ENCODE results near the gene AFF2. TPM values are rescaled to one million over a fixed set of nuclear protein-coding genes. Genes with fewer than 3 reads are reported as not detected.

Gene AFF2
- total RNA-seq, 1 experiment from 2014 or later: 0.05 TPM

GRCh38 chrX:148938348-148938747, 437.9 kb downstream of the AFF2 start:
- no peaks in the 10 kb centered on the region for H3K36me3 ChIP-seq (ENCODE audit: control insufficient read depth in 1 of 2, insufficient read depth in 2 of 2, low read length in 2 of 2)
- H4K20me1 ChIP-seq (ENCODE audit: insufficient read depth): no peaks in the 10 kb centered on the region
- no TSS peak for BruUV-seq (replicated peaks)
- H3K9ac ChIP-seq (ENCODE audit: low read length): no peak overlapping the region
- no peak overlapping the region for H3K4me3 ChIP-seq (replicated peaks in 1 of 2; ENCODE audit: low read depth in 1 of 2, low read length in 2 of 2)
- no peaks in the 10 kb centered on the region for H3K79me2 ChIP-seq (ENCODE audit: insufficient read depth, low read length)
- no peak overlapping the region for H3K4me2 ChIP-seq (ENCODE audit: low read length)
- ATAC-seq (no peak), DNase-seq (ENCODE audit: low read depth, low spot score) (no peak)
- intact Hi-C loops (cut with micrococcal nuclease): no loop called here
- no peaks in the 10 kb centered on the region for H3K9me3 ChIP-seq (ENCODE audit: control insufficient read depth in 1 of 2, insufficient read depth in 1 of 2, low read depth in 1 of 2, low read length in 2 of 2)
- no peaks in the 10 kb centered on the region for H3K27me3 ChIP-seq (ENCODE audit: insufficient read depth, low read length)
- H3K4me1 ChIP-seq (ENCODE audit: control insufficient read depth in 1 of 2, insufficient read depth in 2 of 2, low read length in 2 of 2): no peaks in the 10 kb centered on the region
- ChIA-PET RAD21 (ENCODE audit: low non-redundant PET in 1 of 2, low total read pairs in 2 of 2, uncharacterized antibody in 2 of 2, unreplicated experiment in 2 of 2) (no interaction called here), CTCF (no interaction called here), POLR2A (no interaction called here)
- H2AFZ ChIP-seq (ENCODE audit: low read depth, low read length, poor library complexity, severe bottlenecking): no peak overlapping the region
- TF ChIP-seq EZH2 (IDR thresholded peaks at IDR 0.05) (no peak), SRF (IDR thresholded peaks at IDR 0.05; ENCODE audit: low read depth) (no peak), FOSL1 (IDR thresholded peaks at IDR 0.05; ENCODE audit: low read depth) (no peak), TCF7L2 (IDR thresholded peaks at IDR 0.05; ENCODE audit: borderline replicate concordance, extremely low read depth, insufficient read depth, insufficient read length) (no peak), CTCF (IDR thresholded peaks at IDR 0.05 in 2 of 3, conservative IDR thresholded peaks at IDR 0.05 in 1 of 3; ENCODE audit: borderline replicate concordance in 1 of 3, insufficient read depth in 1 of 3, low read depth in 2 of 3, low read length in 2 of 3) (no peak), ZNF274 (IDR thresholded peaks at IDR 0.05; ENCODE audit: low read depth, low read length) (no peak), JUND (IDR thresholded peaks at IDR 0.05) (no peak), CBX3 (IDR thresholded peaks at IDR 0.05; ENCODE audit: low read depth) (no peak), ATF3 (IDR thresholded peaks at IDR 0.05) (no peak), ZBTB33 (IDR thresholded peaks at IDR 0.05; ENCODE audit: extremely low read depth, insufficient replicate concordance, low read length) (no peak)
- no peaks in the 10 kb centered on the region for H3K9me2 ChIP-seq (ENCODE audit: insufficient read depth)
- H3K27ac ChIP-seq (ENCODE audit: low read depth, low read length): no peak overlapping the region

All from HCT116 (cell line).